Peyer's patch (tissue), 4 donors: ENCODE data around the gene CTSO.

Source experiments
- POLR2A ChIP-seq, 2 donors: fragments of 450-650 bp; IDR thresholded peaks; one replicate each; pipeline ENCODE4 v1.5.1; 2017; ENCODE audit warnings: antibody characterized with exemption in 2 of 2, mild to moderate bottlenecking in 2 of 2, moderate library complexity in 2 of 2
- TF ChIP-seq, protein P1 (sequence below), 6 experiments: fragments of 450-650 bp in 4 of 6; fragments of 200-600 bp in 2 of 6; sonication (generic) in 1 of 6; IDR thresholded peaks; one replicate each; pipeline ENCODE4 v1.5.1; 2017 to 2019; ENCODE audit warnings: antibody characterized with exemption in 6 of 6, mild to moderate bottlenecking in 3 of 6, moderate library complexity in 1 of 6

DNA sequence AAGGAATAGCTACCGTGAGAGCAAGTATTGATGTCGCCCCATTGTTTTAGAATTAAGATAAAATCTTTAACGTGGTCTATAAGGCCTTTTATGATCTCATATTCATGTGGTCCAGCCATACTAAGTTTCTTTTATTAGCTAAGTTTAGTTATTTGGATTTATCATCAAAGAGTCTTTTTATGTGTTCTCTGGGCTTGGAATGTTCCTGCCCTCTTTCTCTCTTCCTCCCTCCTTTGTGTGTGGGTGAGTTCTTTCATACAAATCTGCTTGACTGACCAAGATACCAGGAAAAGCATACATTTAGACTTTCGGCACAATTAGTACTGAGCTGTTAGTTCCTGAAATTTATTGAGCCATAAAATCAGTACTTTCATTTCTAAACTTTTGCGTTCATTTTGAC, 38.9 kb downstream of the CTSO start:
- TF ChIP-seq, protein P1, sequence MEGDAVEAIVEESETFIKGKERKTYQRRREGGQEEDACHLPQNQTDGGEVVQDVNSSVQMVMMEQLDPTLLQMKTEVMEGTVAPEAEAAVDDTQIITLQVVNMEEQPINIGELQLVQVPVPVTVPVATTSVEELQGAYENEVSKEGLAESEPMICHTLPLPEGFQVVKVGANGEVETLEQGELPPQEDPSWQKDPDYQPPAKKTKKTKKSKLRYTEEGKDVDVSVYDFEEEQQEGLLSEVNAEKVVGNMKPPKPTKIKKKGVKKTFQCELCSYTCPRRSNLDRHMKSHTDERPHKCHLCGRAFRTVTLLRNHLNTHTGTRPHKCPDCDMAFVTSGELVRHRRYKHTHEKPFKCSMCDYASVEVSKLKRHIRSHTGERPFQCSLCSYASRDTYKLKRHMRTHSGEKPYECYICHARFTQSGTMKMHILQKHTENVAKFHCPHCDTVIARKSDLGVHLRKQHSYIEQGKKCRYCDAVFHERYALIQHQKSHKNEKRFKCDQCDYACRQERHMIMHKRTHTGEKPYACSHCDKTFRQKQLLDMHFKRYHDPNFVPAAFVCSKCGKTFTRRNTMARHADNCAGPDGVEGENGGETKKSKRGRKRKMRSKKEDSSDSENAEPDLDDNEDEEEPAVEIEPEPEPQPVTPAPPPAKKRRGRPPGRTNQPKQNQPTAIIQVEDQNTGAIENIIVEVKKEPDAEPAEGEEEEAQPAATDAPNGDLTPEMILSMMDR (IDR thresholded peaks at IDR 0.05), result no peak
- TF ChIP-seq POLR2A (IDR thresholded peaks at IDR 0.05), result no peak
